Measurements from ENCODE around the gene ESYT3.
"Not testable (repeated sequence)": the region's sequence is repeated elsewhere in the genome, so short reads cannot be mapped to it uniquely, and the experiment has no call there.

The ESYT3 gene

DNA sequence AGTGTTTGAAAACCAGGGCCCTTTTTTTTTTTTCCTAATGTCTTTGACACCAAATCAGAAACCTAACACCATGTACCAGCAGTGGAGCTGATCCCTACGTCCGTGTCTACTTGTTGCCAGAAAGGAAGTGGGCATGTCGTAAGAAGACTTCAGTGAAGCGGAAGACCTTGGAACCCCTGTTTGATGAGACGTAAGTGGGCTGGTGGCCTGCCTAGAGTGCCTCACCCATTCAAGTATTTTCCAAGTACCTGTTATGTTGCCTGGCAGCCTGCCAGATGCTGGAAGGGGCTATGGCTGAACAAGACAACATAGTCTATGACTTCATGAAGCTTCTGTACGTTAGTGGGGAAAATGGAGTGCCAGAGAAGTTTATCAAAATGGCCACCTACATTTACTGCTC, 39.7 kb downstream of the ESYT3 start:
- TF ChIP-seq CTCF (IDR thresholded peaks at IDR 0.05; ENCODE audit: borderline replicate concordance, insufficient read depth, low read depth, low read length), result no peak
- no peak overlapping the region for H3K4me3 ChIP-seq (ENCODE audit: low read depth, low read length)

- no peak overlapping the region for H3K4me3 ChIP-seq (ENCODE audit: low read depth, low read length)
- no peak for TF ChIP-seq CTCF (IDR thresholded peaks at IDR 0.05; ENCODE audit: borderline replicate concordance, insufficient read depth, low read depth, low read length)
Measured at GRCh38 chr3:138476526-138476925, 42.1 kb downstream of the ESYT3 start.

- H3K4me3 ChIP-seq (ENCODE audit: low read depth, low read length), result no peak overlapping the region
- no peak for TF ChIP-seq CTCF (IDR thresholded peaks at IDR 0.05; ENCODE audit: borderline replicate concordance, insufficient read depth, low read depth, low read length)
Measured at GRCh38 chr3:138477120-138477519, 42.7 kb downstream of the ESYT3 start.

- TF ChIP-seq CTCF (IDR thresholded peaks at IDR 0.05; ENCODE audit: borderline replicate concordance, insufficient read depth, low read depth, low read length), result no peak
- H3K4me3 ChIP-seq (ENCODE audit: low read depth, low read length), result no peak overlapping the region
Measured at GRCh38 chr3:138477801-138478200, 43.4 kb downstream of the ESYT3 start.

DNA sequence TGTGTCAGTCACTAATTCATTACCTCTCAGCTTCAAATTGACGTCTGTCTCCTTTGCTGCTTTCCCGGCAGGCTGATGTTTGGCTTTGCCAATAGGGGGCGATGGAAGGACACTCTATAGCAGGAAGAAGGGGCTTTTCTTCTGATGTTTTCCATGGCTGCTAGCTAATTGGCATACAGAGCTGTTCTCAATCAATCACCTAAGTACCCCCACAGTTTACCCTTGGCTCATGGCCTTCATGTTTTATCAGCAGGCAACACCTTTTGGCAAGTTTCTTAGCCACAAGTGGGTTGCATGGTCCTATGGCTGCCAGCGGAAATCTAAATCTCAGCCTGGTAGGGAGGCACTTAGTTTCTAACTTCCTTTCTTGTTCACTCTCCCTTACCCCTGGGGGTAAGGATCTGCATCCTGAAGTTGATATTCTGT, 45.0 kb downstream of the ESYT3 start:
- H3K4me3 ChIP-seq (ENCODE audit: low read depth, low read length), result no peak overlapping the region
- peak; percentile 85 for TF ChIP-seq CTCF (IDR thresholded peaks at IDR 0.05; ENCODE audit: borderline replicate concordance, insufficient read depth, low read depth, low read length)

- not testable (repeated sequence) for H3K4me3 ChIP-seq (ENCODE audit: low read depth, low read length)
Measured at GRCh38 chr3:138484672-138485071, 50.3 kb downstream of the ESYT3 start.

GRCh38 chr3:138486580-138486979, 52.2 kb downstream of the ESYT3 start:
- H3K4me3 ChIP-seq (ENCODE audit: low read depth, low read length), result not testable (repeated sequence)

DNA sequence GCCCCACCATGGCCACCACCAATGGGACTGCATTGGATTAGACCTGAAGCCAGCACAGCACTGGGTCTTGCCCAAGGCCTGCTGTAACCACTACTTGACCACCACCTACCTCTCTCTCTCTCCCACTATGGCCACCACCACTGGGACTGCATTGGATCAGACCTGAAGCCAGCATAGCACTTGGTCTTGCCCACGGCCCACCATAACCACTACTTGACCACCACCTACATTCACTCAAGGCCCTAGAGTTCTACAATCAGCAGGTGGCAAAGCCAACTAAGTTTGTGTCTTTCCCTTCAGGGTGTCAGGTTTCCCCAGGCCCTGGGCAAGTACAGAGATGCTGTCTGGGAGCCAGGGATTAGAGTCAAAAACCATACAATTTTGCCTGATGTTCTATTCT, 57.6 kb downstream of the ESYT3 start:
- no peak for TF ChIP-seq CTCF (IDR thresholded peaks at IDR 0.05; ENCODE audit: borderline replicate concordance, insufficient read depth, low read depth, low read length)
- H3K4me3 ChIP-seq (ENCODE audit: low read depth, low read length), result no peak overlapping the region
